ENCODE results near the gene LIPT2.

GRCh38 chr11:74507582-74507981 is 14.1 kb upstream of the LIPT2 start:
- TF ChIP-seq CTCF (IDR thresholded peaks at IDR 0.05) (no peak), POLR2A (IDR thresholded peaks at IDR 0.05) (no peak), EP300 (IDR thresholded peaks at IDR 0.05) (no peak), POLR2AphosphoS5 (IDR thresholded peaks at IDR 0.05) (no peak)
